HCT116 (cell line): ENCODE results near the gene SPRED1. TPM values are rescaled to one million over a fixed set of nuclear protein-coding genes. Genes with fewer than 3 reads are reported as not detected.

Experiments
- ATAC-seq: fragments of 200-7000 bp; cut with Tn5 transposase; 2 replicates; pipeline ENCODE4 v1.9.1; 2020; ENCODE audit warnings: mild to moderate bottlenecking, moderate library complexity
- BruUV-seq: library from RNA; stranded (reverse); fragments of 400-500 nt; replicated peaks from 2 replicates; lab custom pipeline; 2021; lab: Mats Ljungman, UMichigan
- CTCF ChIA-PET: fragments of 300-600 bp; sonication (Branson Sonifier 250); formaldehyde crosslinking; loops from one replicate; lab custom pipeline; 2021; ENCODE audit warnings: antibody characterized with exemption; lab: Charles Lee
- POLR2A ChIA-PET: fragments of 300-600, 350-600 bp; sonication (Branson Sonifier 250); formaldehyde crosslinking; loops from one replicate; lab custom pipeline; 2021; ENCODE audit warnings: antibody characterized with exemption; lab: Charles Lee
- RAD21 ChIA-PET, 2 experiments: fragments of 300-600 bp; sonication (Branson Sonifier 250); formaldehyde crosslinking; loops; one replicate each; lab custom pipeline; 2023; ENCODE audit warnings: low total read pairs in 2 of 2; ENCODE audit not compliant: uncharacterized antibody in 2 of 2, unreplicated experiment in 2 of 2, low non-redundant PET in 1 of 2; lab: Charles Lee
- DNase-seq: peaks from one replicate; pipeline ENCODE4 v3.0.0-alpha.2; 2010; ENCODE audit warnings: low read depth, low spot score
- H2AFZ ChIP-seq: fragments of 200-600 bp; shearing (Covaris generic), sonication (generic); 2 replicates; pipeline ENCODE4 v1.6.1; 2017; ENCODE audit warnings: low read depth, mixed run types, mixed read lengths, antibody characterized with exemption, low read length; ENCODE audit not compliant: poor library complexity, severe bottlenecking
- H3K27ac ChIP-seq: 2 replicates; pipeline ENCODE4 v1.5.1; 2012; ENCODE audit warnings: low read depth, low read length
- H3K27me3 ChIP-seq: fragments of 200-600 bp; sonication (generic); 2 replicates; pipeline ENCODE4 v1.6.1; 2016; ENCODE audit warnings: mixed run types, low read length, mixed read lengths; ENCODE audit not compliant: insufficient read depth
- H3K36me3 ChIP-seq, 2 experiments: fragments of 200-500 bp in 1 of 2; fragments of 200-600 bp in 1 of 2; sonication (Bioruptor generic) in 1 of 2; sonication (generic) in 1 of 2; 2 replicates each; pipeline versions ENCODE4 v1.5.1 to v1.6.1; 2014 to 2016; ENCODE audit warnings: low read length in 2 of 2, inconsistent platforms in 1 of 2, mixed read lengths in 1 of 2, mixed run types in 1 of 2; ENCODE audit not compliant: insufficient read depth in 2 of 2, control insufficient read depth in 1 of 2
- H3K4me1 ChIP-seq, 2 experiments: fragments of 200-600 bp in 1 of 2; sonication (generic) in 1 of 2; 2 replicates each; pipeline versions ENCODE4 v1.5.1 to v1.6.1; 2012 to 2017; ENCODE audit warnings: low read length in 2 of 2, inconsistent platforms in 1 of 2, mild to moderate bottlenecking in 1 of 2, mixed read lengths in 1 of 2, mixed run types in 1 of 2, moderate library complexity in 1 of 2; ENCODE audit not compliant: insufficient read depth in 2 of 2, control insufficient read depth in 1 of 2
- H3K4me2 ChIP-seq: fragments of 200-600 bp; sonication (generic); 2 replicates; pipeline ENCODE4 v1.6.1; 2017; ENCODE audit warnings: mixed run types, low read length, mixed read lengths
- H3K4me3 ChIP-seq, 2 experiments: fragments of 200-600 bp in 1 of 2; sonication (generic) in 1 of 2; replicated peaks in 1 of 2; 2 replicates each; pipeline ENCODE4 v1.5.1; 2011 to 2016; ENCODE audit warnings: low read length in 2 of 2, control low read depth in 1 of 2, low read depth in 1 of 2, mild to moderate bottlenecking in 1 of 2, mixed read lengths in 1 of 2, mixed run types in 1 of 2
- H3K79me2 ChIP-seq: fragments of 200-600 bp; sonication (generic); 2 replicates; pipeline ENCODE4 v1.6.1; 2017; ENCODE audit warnings: mild to moderate bottlenecking, mixed run types, low read length, moderate library complexity, mixed read lengths; ENCODE audit not compliant: insufficient read depth
- H3K9ac ChIP-seq: fragments of 200-600 bp; sonication (generic); 2 replicates; pipeline ENCODE4 v1.6.1; 2016; ENCODE audit warnings: low read length, mixed read lengths
- H3K9me2 ChIP-seq: fragments of 200-600 bp; sonication (generic), shearing (Covaris generic); 2 replicates; pipeline ENCODE4 v1.6.1; 2017; ENCODE audit warnings: mixed run types, mild to moderate bottlenecking, moderate library complexity; ENCODE audit not compliant: insufficient read depth
- H3K9me3 ChIP-seq, 2 experiments: fragments of 200-500 bp in 1 of 2; fragments of 200-600 bp in 1 of 2; sonication (Bioruptor generic) in 1 of 2; sonication (generic) in 1 of 2; 2 replicates each; pipeline ENCODE4 v1.6.1; 2014 to 2017; ENCODE audit warnings: low read length in 2 of 2, mixed read lengths in 2 of 2, inconsistent platforms in 1 of 2, low read depth in 1 of 2, mild to moderate bottlenecking in 1 of 2, mixed run types in 1 of 2, moderate library complexity in 1 of 2; ENCODE audit not compliant: control insufficient read depth in 1 of 2, insufficient read depth in 1 of 2
- H4K20me1 ChIP-seq: fragments of 200-600 bp; sonication (generic), shearing (Covaris generic); 2 replicates; pipeline ENCODE4 v1.6.1; 2017; ENCODE audit warnings: mixed run types, mild to moderate bottlenecking, moderate library complexity; ENCODE audit not compliant: insufficient read depth
- CBX3 ChIP-seq: IDR thresholded peaks from 2 replicates; pipeline ENCODE4 v1.6.1; 2012; ENCODE audit warnings: low read depth
- CEBPB ChIP-seq: IDR thresholded peaks from 2 replicates; pipeline ENCODE4 v1.6.1; 2012; ENCODE audit warnings: low read depth
- EGR1 ChIP-seq: IDR thresholded peaks from 2 replicates; pipeline ENCODE4 v1.6.1; 2012; ENCODE audit warnings: low read depth
- ELF1 ChIP-seq: IDR thresholded peaks from 2 replicates; pipeline ENCODE4 v1.6.1; 2012; ENCODE audit warnings: low read depth, borderline replicate concordance
- EZH2 ChIP-seq: fragments of 200-600 bp; sonication (generic); IDR thresholded peaks from 2 replicates; pipeline ENCODE4 v1.6.1; 2017; ENCODE audit warnings: antibody characterized with exemption, mixed run types
- EZH2phosphoT487 ChIP-seq: fragments of 200-600 bp; IDR thresholded peaks from 2 replicates; pipeline ENCODE4 v1.6.1; 2018; ENCODE audit warnings: antibody characterized with exemption, borderline replicate concordance
- FOSL1 ChIP-seq: IDR thresholded peaks from 2 replicates; pipeline ENCODE4 v1.6.1; 2012; ENCODE audit warnings: low read depth
- RAD21 ChIP-seq: IDR thresholded peaks from 2 replicates; pipeline ENCODE4 v1.6.1; 2012; ENCODE audit warnings: low read depth, mild to moderate bottlenecking
- REST ChIP-seq: IDR thresholded peaks from 2 replicates; pipeline ENCODE4 v1.6.1; 2012; ENCODE audit warnings: low read depth
- SIN3A ChIP-seq: IDR thresholded peaks from 2 replicates; pipeline ENCODE4 v1.6.1; 2012; ENCODE audit warnings: low read depth
- SP1 ChIP-seq: IDR thresholded peaks from 2 replicates; pipeline ENCODE4 v1.6.1; 2012; ENCODE audit warnings: low read depth
- SRF ChIP-seq: IDR thresholded peaks from 2 replicates; pipeline ENCODE4 v1.6.1; 2012; ENCODE audit warnings: low read depth
- TCF7L2 ChIP-seq: IDR thresholded peaks from 2 replicates; pipeline ENCODE4 v1.7.0; 2011; ENCODE audit warnings: borderline replicate concordance, inconsistent platforms; ENCODE audit not compliant: insufficient read depth, insufficient read length; ENCODE audit errors: extremely low read depth
- ZFX ChIP-seq: fragments of 450-650 bp; IDR thresholded peaks from 2 replicates; pipeline ENCODE4 v1.6.1; 2017
- intact Hi-C: fragments of 100-400 bp; cut with micrococcal nuclease; formaldehyde crosslinking; loops from 2 replicates; pipeline ENCODE4 v1.10.0; 2022
- total RNA-seq: library from RNA; stranded (reverse); gene quantifications from one replicate; pipeline ENCODE4 v1.2.1, GENCODE V29; 2021; ENCODE audit not compliant: unreplicated experiment
- TF ChIP-seq, protein P1 (sequence below): IDR thresholded peaks from 2 replicates; pipeline ENCODE4 v1.6.1; 2012
- TF ChIP-seq, protein P2 (sequence below): IDR thresholded peaks from 2 replicates; pipeline ENCODE4 v1.6.1; 2011; ENCODE audit warnings: mild to moderate bottlenecking, low read length, moderate library complexity; ENCODE audit not compliant: insufficient replicate concordance; ENCODE audit errors: extremely low read depth

Gene SPRED1
- total RNA-seq, 1 experiment from 2014 or later, result 24.7 TPM

- Histone ChIP-seq H3K27ac (no peak overlapping the region), H3K9me3 (no peaks in the 10 kb centered on the region), H3K9me2 (no peaks in the 10 kb centered on the region)
- ATAC-seq, result no peak
- TF ChIP-seq, protein P1, sequence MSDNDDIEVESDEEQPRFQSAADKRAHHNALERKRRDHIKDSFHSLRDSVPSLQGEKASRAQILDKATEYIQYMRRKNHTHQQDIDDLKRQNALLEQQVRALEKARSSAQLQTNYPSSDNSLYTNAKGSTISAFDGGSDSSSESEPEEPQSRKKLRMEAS, result no peak
- TF ChIP-seq ELF1 (no peak), FOSL1 (no peak)
- TF ChIP-seq, all 23 proteins: peak for 0
- no TSS peak for BruUV-seq
- Histone ChIP-seq H3K4me1 (no peaks in the 10 kb centered on the region), H3K36me3 (no peaks in the 10 kb centered on the region), H4K20me1 (no peaks in the 10 kb centered on the region), H3K4me2 (no peak overlapping the region), H3K9ac (no peak overlapping the region), H3K27me3 (0 out of 2 replicates have a peak, but pooled peaks cover 9% of the 10 kb centered on the region), H3K4me3 (no peak overlapping the region), H3K79me2 (no peaks in the 10 kb centered on the region), H2AFZ (no peak overlapping the region)
- ChIA-PET POLR2A (no interaction called here), CTCF (no interaction called here), RAD21 (no interaction called here)
- intact Hi-C loops, result no loop called here
- no peak for DNase-seq
Observed at GRCh38 chr15:38205526-38206272, 46.9 kb upstream of the SPRED1 start.

DNA sequence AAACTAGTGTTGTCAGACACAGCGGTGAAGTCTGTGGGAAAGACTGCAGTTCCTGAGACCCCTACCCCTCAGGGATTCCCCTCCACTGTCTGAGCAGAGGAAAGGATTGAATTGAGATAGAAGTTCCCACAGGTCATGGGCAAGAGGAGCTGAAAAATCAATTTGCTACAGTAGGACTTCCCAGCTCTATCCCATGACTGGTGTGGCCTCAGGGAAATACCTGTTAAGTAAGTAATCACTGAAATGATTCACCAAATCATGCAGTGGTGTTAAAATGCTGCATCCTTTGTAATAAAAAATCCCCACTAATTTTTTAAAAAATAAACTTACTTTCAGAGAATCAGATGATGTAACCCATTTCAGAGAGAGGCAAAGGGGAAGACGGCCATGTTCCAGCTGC is 45.0 kb upstream of the SPRED1 start:
- POLR2A ChIA-PET, result no interaction called here
- TF ChIP-seq SRF (no peak), CBX3 (no peak), REST (no peak), EGR1 (no peak), SP1 (no peak), EZH2 (no peak), SIN3A (no peak), RAD21 (no peak), FOSL1 (no peak), EZH2phosphoT487 (no peak), ZFX (no peak), CEBPB (no peak), TCF7L2 (no peak)
- TF ChIP-seq, protein P2, sequence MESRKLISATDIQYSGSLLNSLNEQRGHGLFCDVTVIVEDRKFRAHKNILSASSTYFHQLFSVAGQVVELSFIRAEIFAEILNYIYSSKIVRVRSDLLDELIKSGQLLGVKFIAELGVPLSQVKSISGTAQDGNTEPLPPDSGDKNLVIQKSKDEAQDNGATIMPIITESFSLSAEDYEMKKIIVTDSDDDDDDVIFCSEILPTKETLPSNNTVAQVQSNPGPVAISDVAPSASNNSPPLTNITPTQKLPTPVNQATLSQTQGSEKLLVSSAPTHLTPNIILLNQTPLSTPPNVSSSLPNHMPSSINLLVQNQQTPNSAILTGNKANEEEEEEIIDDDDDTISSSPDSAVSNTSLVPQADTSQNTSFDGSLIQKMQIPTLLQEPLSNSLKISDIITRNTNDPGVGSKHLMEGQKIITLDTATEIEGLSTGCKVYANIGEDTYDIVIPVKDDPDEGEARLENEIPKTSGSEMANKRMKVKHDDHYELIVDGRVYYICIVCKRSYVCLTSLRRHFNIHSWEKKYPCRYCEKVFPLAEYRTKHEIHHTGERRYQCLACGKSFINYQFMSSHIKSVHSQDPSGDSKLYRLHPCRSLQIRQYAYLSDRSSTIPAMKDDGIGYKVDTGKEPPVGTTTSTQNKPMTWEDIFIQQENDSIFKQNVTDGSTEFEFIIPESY, result no peak

More for the DNA sequence above, 45.0 kb upstream of the SPRED1 start:
- H3K79me2 ChIP-seq, result no peaks in the 10 kb centered on the region
- DNase-seq (no peak), ATAC-seq (no peak)
- no peak overlapping the region for H3K9ac ChIP-seq
- H2AFZ ChIP-seq, result no peak overlapping the region
- no peak overlapping the region for H3K27ac ChIP-seq
- no peak overlapping the region for H3K4me3 ChIP-seq
- H3K27me3 ChIP-seq, result 0 out of 2 replicates have a peak, but pooled peaks cover 9% of the 10 kb centered on the region
- H3K9me3 ChIP-seq, result no peaks in the 10 kb centered on the region
- no peaks in the 10 kb centered on the region for H3K4me1 ChIP-seq
- no TSS peak for BruUV-seq
- no peak overlapping the region for H3K4me2 ChIP-seq
- no peaks in the 10 kb centered on the region for H4K20me1 ChIP-seq
- H3K9me2 ChIP-seq, result no peaks in the 10 kb centered on the region
- intact Hi-C loops, result no loop called here
- ChIA-PET CTCF (no interaction called here), RAD21 (no interaction called here)
- H3K36me3 ChIP-seq, result no peaks in the 10 kb centered on the region
